Heart left ventricle (tissue), 16 donors: ENCODE measurements around the gene NLRP9. TPM values are rescaled to one million over a fixed set of nuclear protein-coding genes. Genes with fewer than 3 reads are reported as not detected.

ENCODE experiments used
- ATAC-seq, 4 donors: fragments of 200-7000 bp; cut with Tn5 transposase; one replicate each; pipeline ENCODE4 v1.9.1; 2020 to 2022; ENCODE audit warnings: moderate library complexity in 4 of 4, mild to moderate bottlenecking in 3 of 4, moderate number of reproducible peaks in 1 of 4
- DNase-seq, 5 donors: peaks; one replicate each; pipeline ENCODE4 v3.0.0-alpha.2; 2020
- H3K27ac ChIP-seq, 12 donors: fragments of 200-600 bp; sonication (generic) in 4 of 12; one replicate each; pipeline versions ENCODE4 v1.5.0 to v1.8.0; 2016 to 2022; ENCODE audit warnings: mild to moderate bottlenecking in 2 of 12
- H3K27me3 ChIP-seq, 9 donors: fragments of 200-600 bp; sonication (generic) in 2 of 9; one replicate each; pipeline versions ENCODE4 v1.5.1 to v1.8.0; 2016 to 2022; ENCODE audit warnings: mild to moderate bottlenecking in 3 of 9
- H3K36me3 ChIP-seq, 9 donors: fragments of 200-600 bp; sonication (generic) in 2 of 9; one replicate each; pipeline versions ENCODE4 v1.5.0 to v1.8.0; 2018 to 2022; ENCODE audit warnings: mild to moderate bottlenecking in 2 of 9
- H3K4me1 ChIP-seq, 12 donors: fragments of 200-600 bp; sonication (generic) in 4 of 12; one replicate each; pipeline versions ENCODE4 v1.5.0 to v1.8.0; 2016 to 2022; ENCODE audit warnings: mild to moderate bottlenecking in 3 of 12
- H3K4me3 ChIP-seq, 12 donors: fragments of 200-600 bp; sonication (generic) in 4 of 12; one replicate each; pipeline versions ENCODE4 v1.5.0 to v1.8.0; 2017 to 2022; ENCODE audit warnings: mild to moderate bottlenecking in 9 of 12, moderate library complexity in 4 of 12
- H3K9me3 ChIP-seq, 12 donors: fragments of 200-600 bp; sonication (generic) in 4 of 12; one replicate each; pipeline versions ENCODE4 v1.5.0 to v1.8.0; 2016 to 2022; ENCODE audit warnings: mild to moderate bottlenecking in 1 of 12
- CTCF ChIP-seq, 12 donors: fragments of 200-600 bp; sonication (generic) in 4 of 12; IDR thresholded peaks; one replicate each; pipeline versions ENCODE4 v1.5.0 to v1.8.0; 2018 to 2022; ENCODE audit warnings: antibody characterized with exemption in 12 of 12, mild to moderate bottlenecking in 5 of 12
- POLR2A ChIP-seq, 2 donors: fragments of 450-650 bp; IDR thresholded peaks; one replicate each; pipeline ENCODE4 v1.6.1; 2017; ENCODE audit warnings: antibody characterized with exemption in 2 of 2, mild to moderate bottlenecking in 2 of 2, moderate library complexity in 2 of 2
- WGBS, 4 donors: extraction: QIAGEN DNeasy Blood & Tissue Kit in 2 of 4; methylation state at CpG; one replicate each; pipeline versions ENCODE4 v1.1.5 to v1.1.7; 2013 to 2018; 5-methylcytosine and 5-hydroxymethylcytosine counted together
- intact Hi-C, 10 donors: fragments of 100-400 bp; cut with DNase I; formaldehyde crosslinking; loops; one replicate each; pipeline versions ENCODE4 v1.11.1 to v1.14.2; 2022
- polyA plus RNA-seq, 2 donors: library from polyadenylated mRNA; stranded (reverse); fragments of 200-250 nt; gene quantifications; one replicate each; pipeline ENCODE4 v1.2.3, GENCODE V29; 2013
- total RNA-seq, 9 donors: library from RNA; depleted of rRNA in 2 of 9; stranded (reverse); fragments of >200 nt in 2 of 9; fragmentation: NEBNext Ultra II Directional in 3 of 9; extraction: Animal tissue kit (Norgen Biotek cat#: 25700) in 3 of 9; gene quantifications; one replicate each; pipeline versions ENCODE4 v1.1.0 to v1.2.4, GENCODE V29; 2016 to 2023
- donor health status: ischemic (EF 13 %, LVEDD 7.1; RV severe dilation, severe dysfunction).
- donor health status: healthy with polysubstance abuse.
- donor health status: DM: no; HTN: yes; CAD: no.
- donor health status: DM: no; HTN: no; CAD: no.
- donor health status: ischemic (EF 25% LVEDD 6.9; RV normal size, moderate dysfunction).
- donor health status: ischemic (EF 25% LVEDD 5.7; RV mildly dilated, moderate dysfunction).
- donor health status: healthy.
- donor health status: DM: yes; HTN: yes; CAD: no.
- donor health status: ischemic (EF 35%, LVEDD 5.7; RV mildly dilated, moderate dysfunction).
- donor health status: nonischemic (EF 11% LVEDD 7.7; RV severe dilation, severe dysfunction).
- donor health status: DM: yes; HTN: yes; CAD: no.
- donor health status: PGD.
- donor health status: ischemic (EF 29% LVEDD 5.4; RV normal size, mild dysfunction).
- donor health status: nonischemic (EF 23%, LVEDD 6.1; RV moderate dilation, normal function).

The NLRP9 gene
- total and polyA plus RNA-seq, 11 donors = not detected

- DNase-seq (no peak), ATAC-seq (no peak)
- WGBS, 4 donors = 67 to 70% (median 69%) methylated on average over 2 of the region's 2 CpGs
- Histone ChIP-seq H3K4me1 (peaks cover 0 to 51% (median 12%) of the 10 kb centered on the region in 12 donors), H3K36me3 (peaks cover 0 to 79% (median 66%) of the 10 kb centered on the region in 9 donors), H3K27ac (no peak overlapping the region), H3K9me3 (no peaks in the 10 kb centered on the region), H3K4me3 (no peak overlapping the region), H3K27me3 (no peaks in the 10 kb centered on the region)
- intact Hi-C loops = no loop called here
- no peak for TF ChIP-seq CTCF (IDR thresholded peaks at IDR 0.05)
- no peak for TF ChIP-seq POLR2A (IDR thresholded peaks at IDR 0.05)
Measured at GRCh38 chr19:55671054-55671378, 67.2 kb downstream of the NLRP9 start.

- no peaks in the 10 kb centered on the region for H3K9me3 ChIP-seq
- H3K4me1 ChIP-seq = peaks cover 0 to 47% (median 8%) of the 10 kb centered on the region in 12 donors
- intact Hi-C loops = no loop called here
- peaks cover 0 to 84% (median 72%) of the 10 kb centered on the region in 9 donors for H3K36me3 ChIP-seq
- H3K27ac ChIP-seq = no peak overlapping the region
- ATAC-seq (peak in 1 of 4 donors; percentile 16), DNase-seq (peak in 1 of 5 donors; percentile 61)
- TF ChIP-seq POLR2A (IDR thresholded peaks at IDR 0.05) (no peak), CTCF (IDR thresholded peaks at IDR 0.05) (no peak)
- no peak overlapping the region for H3K4me3 ChIP-seq
- H3K27me3 ChIP-seq = no peaks in the 10 kb centered on the region
- 68 to 71% (median 69%) methylated on average over 23 of the region's 23 CpGs for WGBS, 4 donors
Measured at GRCh38 chr19:55670280-55671053, 67.7 kb downstream of the NLRP9 start.

GRCh38 chr19:55669418-55670279 lies 68.6 kb downstream of the NLRP9 start:
- no peak for DNase-seq
- TF ChIP-seq POLR2A (IDR thresholded peaks at IDR 0.05) (no peak), CTCF (IDR thresholded peaks at IDR 0.05) (no peak)
- Histone ChIP-seq H3K36me3 (peaks cover 0 to 90% (median 77%) of the 10 kb centered on the region in 9 donors), H3K9me3 (no peaks in the 10 kb centered on the region), H3K27me3 (no peaks in the 10 kb centered on the region), H3K4me1 (peaks cover 0 to 46% (median 7%) of the 10 kb centered on the region in 12 donors), H3K4me3 (no peak overlapping the region), H3K27ac (no peak overlapping the region)
- 83 to 86% (median 85%) methylated on average over 39 to 43 of the region's 43 CpGs for WGBS, 4 donors
- no peak for ATAC-seq
- intact Hi-C loops = no loop called here
